GM23338 (cell line): Measurements from ENCODE around the gene PHOX2A.

Experiments
- CREB1 ChIP-seq: fragments of 250-450 bp; sonication (Bioruptor Pico); IDR thresholded peaks from 2 replicates; pipeline ENCODE4 v1.5.0; 2020; ENCODE audit warnings: low read depth, mild to moderate bottlenecking, moderate library complexity
- CTCF ChIP-seq, 2 experiments: fragments of 200-600 bp in 1 of 2; sonication (generic) in 1 of 2; conservative IDR thresholded peaks; 2 replicates each; pipeline versions ENCODE4 v1.5.1 to v1.6.1; 2016 to 2017; ENCODE audit warnings: antibody characterized with exemption in 2 of 2, low read depth in 2 of 2, mild to moderate bottlenecking in 2 of 2, moderate library complexity in 1 of 2
- EZH2 ChIP-seq: fragments of 200-600 bp; sonication (generic); IDR thresholded peaks from one replicate; pipeline ENCODE4 v1.8.0; 2017; ENCODE audit warnings: antibody characterized with exemption, mild to moderate bottlenecking, low read depth; ENCODE audit not compliant: unreplicated experiment
- JUNB ChIP-seq: IDR thresholded peaks from one replicate; pipeline ENCODE4 v1.6.1; 2016; ENCODE audit warnings: antibody characterized with exemption; ENCODE audit not compliant: unreplicated experiment
- ZNF114 ChIP-seq: fragments of 250-450 bp; sonication (Bioruptor Pico); IDR thresholded peaks from 2 replicates; pipeline ENCODE4 v1.5.0; 2020; ENCODE audit warnings: mild to moderate bottlenecking, moderate library complexity

- no peak for TF ChIP-seq CTCF (conservative IDR thresholded peaks at IDR 0.05; ENCODE audit: low read depth in 2 of 2)
- TF ChIP-seq JUNB = no peak
- no peak for TF ChIP-seq CREB1 (CRISPR knock-in tag)
- TF ChIP-seq ZNF114 (CRISPR knock-in tag) = no peak
- TF ChIP-seq EZH2 = no peak
Measured at GRCh38 chr11:72250661-72251464, 6.9 kb upstream of the PHOX2A start.
